IMR-90 (cell line): ENCODE measurements around the gene RPP40. TPM values are rescaled to one million over a fixed set of nuclear protein-coding genes. Genes with fewer than 3 reads are reported as not detected.

Experiments
- ATAC-seq: fragments of 200-7000 bp; cut with Tn5 transposase; 2 replicates; pipeline ENCODE4 v1.9.1; 2020; ENCODE audit warnings: low read depth, mild to moderate bottlenecking, moderate library complexity
- BruUV-seq: library from RNA; stranded (reverse); fragments of 400-500 nt; replicated peaks from 2 replicates; lab custom pipeline; 2021; lab: Mats Ljungman, UMichigan
- CTCF ChIA-PET: fragments of 300-600 bp; formaldehyde crosslinking; extraction: SDS; loops from one replicate; lab custom pipeline; 2021; ENCODE audit warnings: antibody characterized with exemption; lab: Yijun Ruan, JAX
- POLR2A ChIA-PET: fragments of 300-600 bp; sonication (Branson Sonifier 250); formaldehyde crosslinking; loops from one replicate; lab custom pipeline; 2022; ENCODE audit warnings: antibody characterized with exemption; ENCODE audit not compliant: unreplicated experiment; lab: Charles Lee
- DNase-seq: peaks from one replicate; pipeline ENCODE4 v3.0.0; 2013
- H2AFZ ChIP-seq: replicated peaks from 2 replicates; pipeline ENCODE3; 2013; ENCODE audit warnings: low read length, mild to moderate bottlenecking; ENCODE audit not compliant: poor library complexity
- H2AK5ac ChIP-seq: 2 replicates; pipeline ENCODE4 v1.6.1; 2013; ENCODE audit warnings: low read depth, low read length, inconsistent platforms
- H2AK9ac ChIP-seq: replicated peaks from 2 replicates; pipeline ENCODE3; 2013; ENCODE audit warnings: mild to moderate bottlenecking, low read depth, low read length, moderate library complexity; ENCODE audit not compliant: poor library complexity
- H2BK120ac ChIP-seq: 2 replicates; pipeline ENCODE4 v1.6.1; 2013; ENCODE audit warnings: low read depth, low read length, inconsistent platforms
- H2BK15ac ChIP-seq: 3 replicates; pipeline ENCODE4 v1.6.1; 2013; ENCODE audit warnings: low read depth, low read length, inconsistent platforms
- H2BK20ac ChIP-seq: 2 replicates; pipeline ENCODE4 v1.6.1; 2013; ENCODE audit warnings: low read depth, mild to moderate bottlenecking, inconsistent platforms, low read length, moderate library complexity
- H2BK5ac ChIP-seq: 2 replicates; pipeline ENCODE4 v1.6.1; 2013; ENCODE audit warnings: mild to moderate bottlenecking, low read depth, low read length, inconsistent platforms; ENCODE audit not compliant: poor library complexity, severe bottlenecking
- H3K14ac ChIP-seq: replicated peaks from 2 replicates; pipeline ENCODE4 v1.6.1; 2013; ENCODE audit warnings: low read depth, low read length, inconsistent platforms
- H3K18ac ChIP-seq: 2 replicates; pipeline ENCODE4 v1.6.1; 2013; ENCODE audit warnings: low read depth, low read length, control low read depth
- H3K23ac ChIP-seq: 2 replicates; pipeline ENCODE4 v1.6.1; 2013; ENCODE audit warnings: low read depth, low read length, inconsistent platforms
- H3K27ac ChIP-seq: 2 replicates; pipeline ENCODE4 v1.5.1; 2013; ENCODE audit warnings: mild to moderate bottlenecking, control low read depth, low read length; ENCODE audit not compliant: insufficient read depth
- H3K27me3 ChIP-seq: 2 replicates; pipeline ENCODE4 v1.6.1; 2013; ENCODE audit warnings: low read length; ENCODE audit not compliant: control insufficient read depth, insufficient read depth
- H3K36me3 ChIP-seq: 2 replicates; pipeline ENCODE4 v1.6.1; 2013; ENCODE audit warnings: low read length, mixed read lengths; ENCODE audit not compliant: control insufficient read depth, insufficient read depth
- H3K4ac ChIP-seq: 2 replicates; pipeline ENCODE4 v1.6.1; 2013; ENCODE audit warnings: low read depth, low read length, inconsistent platforms
- H3K4me1 ChIP-seq: 2 replicates; pipeline ENCODE4 v1.6.1; 2013; ENCODE audit warnings: low read length, mixed read lengths; ENCODE audit not compliant: control insufficient read depth, insufficient read depth
- H3K4me2 ChIP-seq: 2 replicates; pipeline ENCODE4 v1.6.1; 2013; ENCODE audit warnings: low read depth, mild to moderate bottlenecking, control low read depth, low read length, moderate library complexity
- H3K4me3 ChIP-seq: 2 replicates; pipeline ENCODE4 v1.5.1; 2013; ENCODE audit warnings: low read depth, mild to moderate bottlenecking, control low read depth, low read length, moderate library complexity; ENCODE audit not compliant: insufficient read depth
- H3K56ac ChIP-seq: 2 replicates; pipeline ENCODE4 v1.6.1; 2013; ENCODE audit warnings: low read length, inconsistent platforms; ENCODE audit not compliant: insufficient read depth; ENCODE audit errors: extremely low read depth
- H3K79me1 ChIP-seq, 2 experiments: 2 replicates each; pipeline ENCODE4 v1.6.1; 2013; ENCODE audit warnings: low read length in 2 of 2, inconsistent platforms in 1 of 2, low read depth in 1 of 2
- H3K9ac ChIP-seq: 2 replicates; pipeline ENCODE4 v1.6.1; 2013; ENCODE audit warnings: low read depth, low read length, control low read depth
- H3K9me1 ChIP-seq: 2 replicates; pipeline ENCODE4 v1.6.1; 2013; ENCODE audit warnings: low read length, inconsistent platforms; ENCODE audit not compliant: insufficient read depth
- H3K9me3 ChIP-seq: 2 replicates; pipeline ENCODE4 v1.6.1; 2013; ENCODE audit warnings: low read length; ENCODE audit not compliant: control insufficient read depth, insufficient read depth
- H4K20me1 ChIP-seq: 2 replicates; pipeline ENCODE4 v1.6.1; 2013; ENCODE audit warnings: low read length, inconsistent platforms; ENCODE audit not compliant: insufficient read depth
- H4K5ac ChIP-seq: 2 replicates; pipeline ENCODE4 v1.6.1; 2013; ENCODE audit warnings: mild to moderate bottlenecking, low read depth, low read length, control low read depth
- H4K8ac ChIP-seq, 2 experiments: 2 replicates each; pipeline ENCODE4 v1.6.1; 2013; ENCODE audit warnings: low read depth in 2 of 2, low read length in 2 of 2, control low read depth in 1 of 2, inconsistent platforms in 1 of 2
- H4K91ac ChIP-seq: 2 replicates; pipeline ENCODE4 v1.6.1; 2013; ENCODE audit warnings: low read depth, low read length, inconsistent platforms; ENCODE audit not compliant: insufficient read depth
- CHD1 ChIP-seq: IDR thresholded peaks from 2 replicates; pipeline ENCODE4 v1.6.1; 2012; ENCODE audit warnings: low read depth, low read length, improper control_type of control experiment
- MXI1 ChIP-seq: IDR thresholded peaks from 2 replicates; pipeline ENCODE4 v1.6.1; 2012; ENCODE audit warnings: low read depth, mild to moderate bottlenecking, low read length, moderate library complexity, borderline replicate concordance
- WGBS, 2 experiments: methylation state at CpG; one replicate each; pipeline versions ENCODE4 v1.1.5 to v1.1.7; 2013; ENCODE audit warnings: missing lambda C conversion rate in 2 of 2; ENCODE audit not compliant: insufficient read length in 1 of 2; ENCODE audit errors: extremely low coverage in 2 of 2; 5-methylcytosine and 5-hydroxymethylcytosine counted together
- dilution Hi-C: fragments of 300-500 bp; cut with HindIII; formaldehyde crosslinking; loops from one replicate; pipeline ENCODE4 v1.14.3; 2018; ENCODE audit warnings: low sequenced_read_pairs; ENCODE audit not compliant: unreplicated experiment
- in situ Hi-C: fragments of 300-500 bp; cut with MboI; formaldehyde crosslinking; loops from 3 replicates; pipeline ENCODE4 v1.14.3; 2019; ENCODE audit warnings: low sequenced_read_pairs, inconsistent platforms, mixed read lengths
- intact Hi-C: fragments of 100-400 bp; cut with micrococcal nuclease; formaldehyde crosslinking; loops from 2 replicates; pipeline ENCODE4 v1.10.0; 2022
- polyA plus RNA-seq, 3 experiments: library from polyadenylated mRNA; depleted of rRNA; stranded (reverse); fragments of >200 nt; gene quantifications; 2 replicates each; pipeline ENCODE4 v1.2.3, GENCODE V29; 2012; ENCODE audit warnings: low replicate concordance in 1 of 3
- total RNA-seq: library from RNA; depleted of rRNA; stranded (reverse); fragments of >200 nt; gene quantifications from 2 replicates; pipeline ENCODE4 v1.2.3, GENCODE V29; 2012

Gene RPP40
- total and polyA plus RNA-seq, 2 of the 4 experiments (the other 2 are of a cell fraction): 8.1 to 22.2 TPM

GRCh38 chr6:4957521-4958231, 46.2 kb downstream of the RPP40 start:
- dilution Hi-C loops (no loop called here), intact Hi-C loops (no loop called here), in situ Hi-C loops (no loop called here)
- peak; percentile 27; the same call in 1 of the 2 replicates for ATAC-seq
- Histone ChIP-seq H3K9ac (no peak overlapping the region), H3K4me3 (no peak overlapping the region), H3K18ac (no peak overlapping the region), H4K20me1 (0 out of 2 replicates have a peak, but pooled peaks cover 3% of the 10 kb centered on the region), H4K5ac (no peak overlapping the region), H3K36me3 (peaks cover 11% of the 10 kb centered on the region), H2BK5ac (no peak overlapping the region), H2BK15ac (no peak overlapping the region; the same call in 2 of the 3 replicates), H3K14ac (no peak overlapping the region), H3K9me1 (no peaks in the 10 kb centered on the region; the same call in 1 of the 2 replicates), H3K27me3 (no peaks in the 10 kb centered on the region), H4K8ac (no peak overlapping the region), H4K91ac (no peak overlapping the region), H3K27ac (no peak overlapping the region), H2AK5ac (no peak overlapping the region), H3K79me1 (no peaks in the 10 kb centered on the region), H3K4ac (no peak overlapping the region), H2BK120ac (no peak overlapping the region), H3K56ac (no peak overlapping the region), H3K23ac (no peak overlapping the region), H2AFZ (peak overlapping the region; percentile 55), H3K4me2 (no peak overlapping the region), H2BK20ac (no peak overlapping the region), H3K4me1 (no peaks in the 10 kb centered on the region), H3K9me3 (no peaks in the 10 kb centered on the region), H2AK9ac (no peak overlapping the region)
- BruUV-seq: no TSS peak
- TF ChIP-seq CHD1 (no peak), MXI1 (no peak)
- WGBS, 2 experiments: 100% methylated on average over 2 of the region's 9 CpGs; no CpG with 5 or more reads in 1 of the 2 experiments
- no peak for DNase-seq
- ChIA-PET CTCF (interaction anchor here (0.6 to 1.3 kb wide), 2 partner anchors 16 kb away, joined by 3 to 4 read pairs; no protein-coding TSS in a partner anchor), POLR2A (no interaction called here)
